GM12878 (cell line): ENCODE results near the gene COL16A1. TPM values are rescaled to one million over a fixed set of nuclear protein-coding genes. Genes with fewer than 3 reads are reported as not detected.
A peak's percentile ranks its signal among the peaks of the same experiment; 100 is the strongest.

ENCODE experiments used
- BCL3 ChIP-seq: IDR thresholded peaks from 2 replicates; pipeline ENCODE4 v1.6.1; 2011; ENCODE audit warnings: borderline replicate concordance, low read depth, mild to moderate bottlenecking, moderate library complexity, low read length; ENCODE audit not compliant: insufficient read depth, poor library complexity, severe bottlenecking
- BCLAF1 ChIP-seq: fragments of 450-650 bp; IDR thresholded peaks from 2 replicates; pipeline ENCODE4 v1.6.1; 2017; ENCODE audit warnings: antibody characterized with exemption, mild to moderate bottlenecking, moderate library complexity
- DPF2 ChIP-seq: fragments of 450-650 bp; IDR thresholded peaks from 2 replicates; pipeline ENCODE4 v1.6.1; 2017; ENCODE audit warnings: mild to moderate bottlenecking
- EZH2 ChIP-seq: IDR thresholded peaks from 2 replicates; pipeline ENCODE4 v1.6.1; 2012; ENCODE audit warnings: low read depth, mild to moderate bottlenecking, control low read depth, inconsistent platforms, low read length, borderline replicate concordance; ENCODE audit not compliant: control insufficient read depth
- IKZF1 ChIP-seq: fragments of 450-650 bp; conservative IDR thresholded peaks from 2 replicates; pipeline ENCODE4 v1.6.1; 2017; ENCODE audit warnings: antibody characterized with exemption, mild to moderate bottlenecking
- IRF4 ChIP-seq: IDR thresholded peaks from 2 replicates; pipeline ENCODE4 v1.6.1; 2011; ENCODE audit warnings: low read depth, low read length
- IRF5 ChIP-seq: fragments of 450-650 bp; IDR thresholded peaks from 2 replicates; pipeline ENCODE4 v1.6.1; 2017; ENCODE audit warnings: borderline replicate concordance
- KAT2A ChIP-seq: conservative IDR thresholded peaks from 2 replicates; pipeline ENCODE4 v1.6.1; 2011; ENCODE audit warnings: low read depth, low read length; ENCODE audit not compliant: control insufficient read depth
- MAX ChIP-seq: IDR thresholded peaks from 2 replicates; pipeline ENCODE4 v1.6.1; 2012; ENCODE audit warnings: low read depth, low read length, improper control_type of control experiment
- MLLT1 ChIP-seq: fragments of 450-650 bp; IDR thresholded peaks from 2 replicates; pipeline ENCODE4 v1.6.1; 2016; ENCODE audit warnings: mild to moderate bottlenecking
- MTA2 ChIP-seq: fragments of 450-650 bp; IDR thresholded peaks from 2 replicates; pipeline ENCODE4 v1.6.1; 2016; ENCODE audit warnings: low read depth, mild to moderate bottlenecking, moderate library complexity
- MYB ChIP-seq: fragments of 150-350 bp; IDR thresholded peaks from 2 replicates; pipeline ENCODE4 v1.6.1; 2014; ENCODE audit warnings: mild to moderate bottlenecking, low read depth, low read length, borderline replicate concordance
- NFIC ChIP-seq: IDR thresholded peaks from 2 replicates; pipeline ENCODE4 v1.6.1; 2012; ENCODE audit warnings: low read depth, mild to moderate bottlenecking, inconsistent platforms, low read length, moderate library complexity
- POLR2AphosphoS5 ChIP-seq: IDR thresholded peaks from 2 replicates; pipeline ENCODE4 v1.6.1; 2011; ENCODE audit warnings: mild to moderate bottlenecking, low read length, inconsistent platforms
- RAD21 ChIP-seq: IDR thresholded peaks from 2 replicates; pipeline ENCODE4 v1.6.1; 2011; ENCODE audit warnings: mild to moderate bottlenecking, low read depth, low read length, moderate library complexity; ENCODE audit not compliant: insufficient read depth
- RELA ChIP-seq: fragments of 450-650 bp; IDR thresholded peaks from 2 replicates; pipeline ENCODE4 v1.8.0; 2014; ENCODE audit warnings: borderline replicate concordance; ENCODE audit not compliant: partially characterized antibody
- RELB ChIP-seq: fragments of 450-650 bp; IDR thresholded peaks from 2 replicates; pipeline ENCODE4 v1.6.1; 2017; ENCODE audit warnings: low read depth, mild to moderate bottlenecking, moderate library complexity
- TAF1 ChIP-seq: IDR thresholded peaks from 2 replicates; pipeline ENCODE4 v1.6.1; 2011; ENCODE audit warnings: mild to moderate bottlenecking, low read depth, low read length, borderline replicate concordance
- ZNF24 ChIP-seq: fragments of 450-650 bp; IDR thresholded peaks from 2 replicates; pipeline ENCODE4 v1.6.1; 2017; ENCODE audit warnings: antibody characterized with exemption, mild to moderate bottlenecking
- polyA plus RNA-seq, 11 experiments: library from polyadenylated mRNA; depleted of rRNA in 4 of 11; unstranded in 6 of 11; stranded (reverse) in 5 of 11; fragments of >200 nt; fragmentation: Nextera tagmentation in 4 of 11; fragmentation: Illumina TruSeq in 1 of 11; extraction: Ambion mirVana in 4 of 11; extraction: Trizol in 1 of 11; gene quantifications; 1 replicate in 1 of 11; 2 replicates in 10 of 11; pipeline versions ENCODE4 v1.2.1 to v1.2.3, GENCODE V29; 2011 to 2016; ENCODE audit warnings: inconsistent platforms in 2 of 11, missing spikeins in 2 of 11, low read depth in 1 of 11
- total RNA-seq, 4 experiments: library from RNA; depleted of rRNA in 3 of 4; stranded (reverse); fragments of >200 nt in 3 of 4; fragmentation: Illumina TruSeq in 1 of 4; extraction: Trizol in 1 of 4; gene quantifications; 2 replicates each; pipeline versions ENCODE4 v1.2.1 to v1.2.3, GENCODE V29; 2013 to 2021

COL16A1 gene
- total and polyA plus RNA-seq, 10 of the 15 experiments (the other 5 are each of a cell fraction or from before 2014, with no cell fraction given) = 0.02 to 3.7 (median 0.59) TPM

GRCh38 chr1:31637915-31638673 is 65.7 kb downstream of the COL16A1 start (continued):
- TF ChIP-seq BCL3 = no peak
- no peak for TF ChIP-seq EZH2
- no peak for TF ChIP-seq KAT2A
- no peak for TF ChIP-seq IRF4
- peak; percentile 28; the same call in 1 of the 2 replicates for TF ChIP-seq IKZF1
- no peak for TF ChIP-seq POLR2AphosphoS5
- no peak for TF ChIP-seq MYB
- TF ChIP-seq DPF2 = no peak
- no peak for TF ChIP-seq RAD21
- TF ChIP-seq TAF1 = no peak
- no peak for TF ChIP-seq ZNF24
- no peak for TF ChIP-seq MAX
- no peak for TF ChIP-seq RELB
- TF ChIP-seq RELA = peak; percentile 37
- TF ChIP-seq NFIC = no peak
- TF ChIP-seq MLLT1 = no peak
- no peak for TF ChIP-seq BCLAF1
- peak; percentile 18; the same call in 1 of the 2 replicates for TF ChIP-seq MTA2
- TF ChIP-seq IRF5 = no peak
- TF ChIP-seq, all 136 proteins: peak for 6
